HEK293 (cell line): Measurements from ENCODE around the gene CACNA1G.

Source experiments
- CTCF ChIA-PET: fragments of 350-600 bp; formaldehyde crosslinking; extraction: SDS; loops from one replicate; lab custom pipeline; 2021; ENCODE audit warnings: antibody characterized with exemption; lab: Yijun Ruan, JAX
- POLR2A ChIA-PET: fragments of 300-600 bp; formaldehyde crosslinking; extraction: SDS; loops from one replicate; lab custom pipeline; 2020; ENCODE audit warnings: antibody characterized with exemption, inconsistent platforms; lab: Yijun Ruan, JAX
- H3K27ac ChIP-seq: fragments of 200-500 bp; sonication (Bioruptor generic); 2 replicates; pipeline ENCODE4 v1.5.1; 2014; ENCODE audit warnings: low read depth, low read length, control low read depth, inconsistent platforms; ENCODE audit errors: extremely low read depth
- H3K36me3 ChIP-seq, 2 experiments: fragments of 200-500 bp in 1 of 2; sonication (Bioruptor generic) in 1 of 2; 1 replicate in 1 of 2; 2 replicates in 1 of 2; pipeline ENCODE4 v1.5.1; 2014 to 2017; ENCODE audit warnings: inconsistent platforms in 2 of 2, low read length in 2 of 2; ENCODE audit not compliant: control insufficient read depth in 2 of 2, insufficient read depth in 1 of 2
- H3K4me1 ChIP-seq: fragments of 200-500 bp; sonication (Bioruptor generic); 2 replicates; pipeline ENCODE4 v1.5.1; 2014; ENCODE audit warnings: mild to moderate bottlenecking, low read length, inconsistent platforms; ENCODE audit not compliant: control insufficient read depth, insufficient read depth
- H3K4me3 ChIP-seq: 2 replicates; pipeline ENCODE4 v1.5.1; 2011; ENCODE audit warnings: low read depth, mild to moderate bottlenecking, control low read depth, low read length, moderate library complexity
- H3K9me3 ChIP-seq: fragments of 200-500 bp; sonication (Bioruptor generic); 2 replicates; pipeline ENCODE4 v1.5.1; 2014; ENCODE audit warnings: low read depth, low read length, inconsistent platforms; ENCODE audit not compliant: control insufficient read depth, insufficient read depth
- HOXC10 ChIP-seq: sonication (generic); formaldehyde crosslinking; IDR thresholded peaks from 2 replicates; pipeline ENCODE4 v1.8.1; 2023; ENCODE audit warnings: mild to moderate bottlenecking, missing genetic modification reagents
- KLF9 ChIP-seq: fragments of 450-650 bp; formaldehyde crosslinking; IDR thresholded peaks from 2 replicates; pipeline ENCODE4 v1.5.1; 2016; ENCODE audit warnings: missing biosample characterization, missing genetic modification characterization, low read depth
- MEIS1 ChIP-seq: sonication (generic); formaldehyde crosslinking; IDR thresholded peaks from 2 replicates; pipeline ENCODE4 v1.8.1; 2022; ENCODE audit warnings: missing genetic modification reagents, mild to moderate bottlenecking, borderline replicate concordance
- RBAK ChIP-seq: fragments of 450-650 bp; formaldehyde crosslinking; IDR thresholded peaks from 2 replicates; pipeline ENCODE4 v1.5.1; 2016; ENCODE audit warnings: missing biosample characterization, missing genetic modification characterization
- REPIN1 ChIP-seq: fragments of 450-650 bp; formaldehyde crosslinking; IDR thresholded peaks from 2 replicates; pipeline ENCODE4 v1.5.1; 2017; ENCODE audit warnings: missing biosample characterization, missing genetic modification characterization, low read depth
- YY2 ChIP-seq: fragments of 450-650 bp; formaldehyde crosslinking; IDR thresholded peaks from 2 replicates; pipeline ENCODE4 v1.5.1; 2016; ENCODE audit warnings: missing biosample characterization, missing genetic modification characterization
- ZBTB1 ChIP-seq: fragments of 450-650 bp; formaldehyde crosslinking; IDR thresholded peaks from 2 replicates; pipeline ENCODE4 v1.5.1; 2016; ENCODE audit warnings: missing biosample characterization, missing genetic modification characterization
- ZFHX2 ChIP-seq: fragments of 450-650 bp; formaldehyde crosslinking; conservative IDR thresholded peaks from 2 replicates; pipeline ENCODE4 v1.5.1; 2016; ENCODE audit warnings: missing biosample characterization, missing genetic modification characterization
- ZIC2 ChIP-seq: fragments of 450-650 bp; formaldehyde crosslinking; IDR thresholded peaks from 2 replicates; pipeline ENCODE4 v1.5.1; 2016; ENCODE audit warnings: missing biosample characterization, missing genetic modification characterization
- ZNF112 ChIP-seq: fragments of 450-650 bp; formaldehyde crosslinking; IDR thresholded peaks from 2 replicates; pipeline ENCODE4 v1.5.0; 2017; ENCODE audit warnings: missing biosample characterization, missing genetic modification characterization
- ZNF2 ChIP-seq: fragments of 450-650 bp; formaldehyde crosslinking; IDR thresholded peaks from 2 replicates; pipeline ENCODE4 v1.5.1; 2016; ENCODE audit warnings: missing biosample characterization, missing genetic modification characterization
- ZNF302 ChIP-seq: fragments of 450-650 bp; formaldehyde crosslinking; IDR thresholded peaks from 2 replicates; pipeline ENCODE4 v1.5.1; 2016; ENCODE audit warnings: missing biosample characterization, missing genetic modification characterization, low read depth
- ZNF394 ChIP-seq: fragments of 450-650 bp; formaldehyde crosslinking; IDR thresholded peaks from 2 replicates; pipeline ENCODE4 v1.5.1; 2016; ENCODE audit warnings: missing biosample characterization, missing genetic modification characterization, mild to moderate bottlenecking, moderate library complexity, borderline replicate concordance
- ZNF48 ChIP-seq: fragments of 450-650 bp; formaldehyde crosslinking; IDR thresholded peaks from 2 replicates; pipeline ENCODE4 v1.5.1; 2016; ENCODE audit warnings: missing biosample characterization, missing genetic modification characterization
- ZNF585B ChIP-seq: fragments of 450-650 bp; formaldehyde crosslinking; IDR thresholded peaks from 2 replicates; pipeline ENCODE4 v1.5.1; 2016; ENCODE audit warnings: missing biosample characterization, missing genetic modification characterization
- ZNF747 ChIP-seq: fragments of 450-650 bp; formaldehyde crosslinking; IDR thresholded peaks from 2 replicates; pipeline ENCODE4 v1.5.1; 2016; ENCODE audit warnings: missing biosample characterization, missing genetic modification characterization
- ZNF785 ChIP-seq: fragments of 450-650 bp; formaldehyde crosslinking; IDR thresholded peaks from 2 replicates; pipeline ENCODE4 v1.5.1; 2016; ENCODE audit warnings: missing biosample characterization, missing genetic modification characterization
- ZSCAN30 ChIP-seq: fragments of 450-650 bp; IDR thresholded peaks from 2 replicates; pipeline ENCODE4 v1.5.1; 2018; ENCODE audit warnings: missing biosample characterization, mild to moderate bottlenecking, missing genetic modification characterization, moderate library complexity
- TF ChIP-seq, protein P1 (sequence below): fragments of 450-650 bp; formaldehyde crosslinking; IDR thresholded peaks from 2 replicates; pipeline ENCODE4 v1.5.1; 2017; ENCODE audit warnings: missing biosample characterization, missing genetic modification characterization
- TF ChIP-seq, protein P2 (sequence below): fragments of 450-650 bp; formaldehyde crosslinking; IDR thresholded peaks from 2 replicates; pipeline ENCODE4 v1.5.1; 2016; ENCODE audit warnings: missing biosample characterization, missing genetic modification characterization, borderline replicate concordance
- TF ChIP-seq, protein P3 (sequence below): fragments of 450-650 bp; formaldehyde crosslinking; optimal IDR thresholded peaks from 2 replicates; pipeline ENCODE3; 2016; ENCODE audit warnings: missing biosample characterization, mild to moderate bottlenecking, missing genetic modification characterization
- TF ChIP-seq, protein P4 (sequence below): fragments of 450-650 bp; formaldehyde crosslinking; IDR thresholded peaks from 2 replicates; pipeline ENCODE4 v1.5.1; 2016; ENCODE audit warnings: missing biosample characterization, missing genetic modification characterization

Gene CACNA1G

DNA sequence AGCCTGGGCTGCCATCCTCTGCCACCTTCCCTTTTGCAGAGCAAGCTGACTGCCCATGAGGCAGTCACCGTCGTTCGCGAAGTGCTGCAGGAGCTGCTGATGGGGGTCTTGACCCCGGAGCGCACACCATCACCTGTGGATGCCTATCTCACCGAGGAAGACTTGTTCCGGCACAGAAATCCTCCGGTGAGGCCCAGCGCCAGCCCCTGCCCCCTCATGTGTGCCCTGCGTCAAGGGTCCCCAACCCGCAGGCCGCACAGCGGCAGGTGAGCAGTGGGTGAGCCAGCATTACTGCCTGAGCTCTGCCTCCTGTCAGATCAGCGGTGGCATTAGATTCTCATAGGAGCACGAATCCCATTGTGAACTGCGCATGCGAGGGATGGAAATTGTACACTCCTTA, 35.7 kb upstream of the CACNA1G start:
- Histone ChIP-seq H3K9me3 (no peaks in the 10 kb centered on the region), H3K36me3 (no peaks in the 10 kb centered on the region), H3K27ac (no peak overlapping the region), H3K4me3 (no peak overlapping the region), H3K4me1 (no peaks in the 10 kb centered on the region)
- no peak for TF ChIP-seq REPIN1
- TF ChIP-seq, protein P1, sequence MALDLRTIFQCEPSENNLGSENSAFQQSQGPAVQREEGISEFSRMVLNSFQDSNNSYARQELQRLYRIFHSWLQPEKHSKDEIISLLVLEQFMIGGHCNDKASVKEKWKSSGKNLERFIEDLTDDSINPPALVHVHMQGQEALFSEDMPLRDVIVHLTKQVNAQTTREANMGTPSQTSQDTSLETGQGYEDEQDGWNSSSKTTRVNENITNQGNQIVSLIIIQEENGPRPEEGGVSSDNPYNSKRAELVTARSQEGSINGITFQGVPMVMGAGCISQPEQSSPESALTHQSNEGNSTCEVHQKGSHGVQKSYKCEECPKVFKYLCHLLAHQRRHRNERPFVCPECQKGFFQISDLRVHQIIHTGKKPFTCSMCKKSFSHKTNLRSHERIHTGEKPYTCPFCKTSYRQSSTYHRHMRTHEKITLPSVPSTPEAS = no peak
- TF ChIP-seq, protein P2, sequence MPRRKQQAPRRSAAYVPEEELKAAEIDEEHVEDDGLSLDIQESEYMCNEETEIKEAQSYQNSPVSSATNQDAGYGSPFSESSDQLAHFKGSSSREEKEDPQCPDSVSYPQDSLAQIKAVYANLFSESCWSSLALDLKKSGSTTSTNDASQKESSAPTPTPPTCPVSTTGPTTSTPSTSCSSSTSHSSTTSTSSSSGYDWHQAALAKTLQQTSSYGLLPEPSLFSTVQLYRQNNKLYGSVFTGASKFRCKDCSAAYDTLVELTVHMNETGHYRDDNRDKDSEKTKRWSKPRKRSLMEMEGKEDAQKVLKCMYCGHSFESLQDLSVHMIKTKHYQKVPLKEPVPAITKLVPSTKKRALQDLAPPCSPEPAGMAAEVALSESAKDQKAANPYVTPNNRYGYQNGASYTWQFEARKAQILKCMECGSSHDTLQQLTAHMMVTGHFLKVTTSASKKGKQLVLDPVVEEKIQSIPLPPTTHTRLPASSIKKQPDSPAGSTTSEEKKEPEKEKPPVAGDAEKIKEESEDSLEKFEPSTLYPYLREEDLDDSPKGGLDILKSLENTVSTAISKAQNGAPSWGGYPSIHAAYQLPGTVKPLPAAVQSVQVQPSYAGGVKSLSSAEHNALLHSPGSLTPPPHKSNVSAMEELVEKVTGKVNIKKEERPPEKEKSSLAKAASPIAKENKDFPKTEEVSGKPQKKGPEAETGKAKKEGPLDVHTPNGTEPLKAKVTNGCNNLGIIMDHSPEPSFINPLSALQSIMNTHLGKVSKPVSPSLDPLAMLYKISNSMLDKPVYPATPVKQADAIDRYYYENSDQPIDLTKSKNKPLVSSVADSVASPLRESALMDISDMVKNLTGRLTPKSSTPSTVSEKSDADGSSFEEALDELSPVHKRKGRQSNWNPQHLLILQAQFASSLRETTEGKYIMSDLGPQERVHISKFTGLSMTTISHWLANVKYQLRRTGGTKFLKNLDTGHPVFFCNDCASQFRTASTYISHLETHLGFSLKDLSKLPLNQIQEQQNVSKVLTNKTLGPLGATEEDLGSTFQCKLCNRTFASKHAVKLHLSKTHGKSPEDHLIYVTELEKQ = no peak
- no peak for TF ChIP-seq ZNF2 (tag by site-specific recombination)
- ChIA-PET POLR2A (interaction anchor here (0.6 kb wide), 1 partner anchor 13 kb away, joined by 3 read pairs; no protein-coding TSS in a partner anchor), CTCF (interaction anchor here (1.6 kb wide), 1 partner anchor 23 kb away, joined by 6 read pairs; no protein-coding TSS in a partner anchor)

DNA sequence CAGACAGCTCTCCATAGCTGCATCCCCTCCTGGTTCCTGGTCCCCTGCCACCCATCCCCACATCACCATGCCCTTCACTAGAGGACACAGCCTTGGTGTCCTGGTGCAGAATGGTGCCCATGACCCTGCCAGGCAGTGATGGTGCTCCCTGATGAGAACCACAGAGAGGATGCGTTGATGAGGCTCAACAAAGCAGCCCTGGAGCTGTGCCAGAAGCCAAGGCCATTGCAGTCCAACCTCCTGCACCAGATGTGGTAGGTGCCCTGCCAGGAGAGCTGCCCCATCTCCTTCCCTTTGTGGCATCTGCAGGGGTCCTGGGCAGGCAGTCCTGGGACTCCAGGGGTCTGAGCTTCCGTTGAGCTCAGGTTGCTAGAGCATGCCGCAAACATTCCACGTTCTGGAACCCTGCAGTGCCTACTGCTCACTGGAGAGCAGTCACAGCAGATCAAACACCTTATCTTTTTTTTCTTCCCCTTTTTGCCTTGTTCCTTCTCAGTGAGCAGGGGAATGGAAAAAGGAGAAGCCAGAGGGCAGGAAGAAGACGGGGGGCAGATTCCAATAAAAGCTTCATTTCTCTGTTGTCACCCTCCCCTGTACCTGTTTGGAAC, 33.3 kb upstream of the CACNA1G start:
- ChIA-PET CTCF (no interaction called here), POLR2A (interaction anchor here (1.1 kb wide), 1 partner anchor 9 kb away, joined by 3 read pairs; no protein-coding TSS in a partner anchor)
- Histone ChIP-seq H3K4me1 (peaks cover 9% of the 10 kb centered on the region), H3K9me3 (no peaks in the 10 kb centered on the region), H3K4me3 (no peak overlapping the region), H3K36me3 (no peaks in the 10 kb centered on the region), H3K27ac (no peak overlapping the region)
- TF ChIP-seq, protein P3, sequence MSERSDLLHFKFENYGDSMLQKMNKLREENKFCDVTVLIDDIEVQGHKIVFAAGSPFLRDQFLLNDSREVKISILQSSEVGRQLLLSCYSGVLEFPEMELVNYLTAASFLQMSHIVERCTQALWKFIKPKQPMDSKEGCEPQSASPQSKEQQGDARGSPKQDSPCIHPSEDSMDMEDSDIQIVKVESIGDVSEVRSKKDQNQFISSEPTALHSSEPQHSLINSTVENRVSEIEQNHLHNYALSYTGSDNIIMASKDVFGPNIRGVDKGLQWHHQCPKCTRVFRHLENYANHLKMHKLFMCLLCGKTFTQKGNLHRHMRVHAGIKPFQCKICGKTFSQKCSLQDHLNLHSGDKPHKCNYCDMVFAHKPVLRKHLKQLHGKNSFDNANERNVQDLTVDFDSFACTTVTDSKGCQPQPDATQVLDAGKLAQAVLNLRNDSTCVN (tag by site-specific recombination) = no peak
- TF ChIP-seq ZIC2 (tag by site-specific recombination) = peak; percentile 100

DNA sequence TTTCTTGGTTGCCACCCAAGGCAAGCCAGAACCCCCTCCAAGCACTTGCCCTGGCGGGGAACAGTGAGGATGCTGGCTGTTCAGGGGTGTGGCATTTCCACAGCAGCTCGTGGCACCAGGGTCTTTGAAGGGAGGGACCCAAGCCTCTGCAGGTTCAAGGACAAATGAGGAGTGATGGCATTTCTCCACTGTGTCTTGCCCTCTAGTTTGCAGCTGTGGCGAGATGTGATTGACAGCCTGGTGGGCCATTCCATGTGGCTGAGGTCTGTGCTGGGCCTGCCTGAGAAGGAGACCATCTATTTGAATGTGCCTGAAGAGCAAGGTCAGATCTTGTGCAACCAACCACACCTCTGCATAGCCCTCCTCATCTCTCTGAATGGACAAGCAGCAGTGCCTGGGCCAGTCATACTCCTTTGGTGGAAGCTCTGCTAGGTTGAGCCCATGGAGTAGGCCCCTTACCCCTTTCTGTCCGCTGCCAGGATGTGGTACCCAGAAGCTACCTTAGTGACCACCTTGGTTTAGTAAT, 32.5 kb upstream of the CACNA1G start:
- Histone ChIP-seq H3K4me3 (no peak overlapping the region), H3K36me3 (no peaks in the 10 kb centered on the region), H3K27ac (no peak overlapping the region), H3K4me1 (peaks cover 10% of the 10 kb centered on the region), H3K9me3 (no peaks in the 10 kb centered on the region)
- ChIA-PET POLR2A (interaction anchor here (0.7 to 1.1 kb wide), 2 partner anchors 9 to 29 kb away, joined by 3 to 5 read pairs; no protein-coding TSS in a partner anchor), CTCF (no interaction called here)
- TF ChIP-seq ZNF112 (tag by site-specific recombination) = no peak
- TF ChIP-seq ZBTB1 (tag by site-specific recombination) = no peak
- TF ChIP-seq ZNF302 (tag by site-specific recombination) = no peak
- TF ChIP-seq ZNF785 (tag by site-specific recombination) = no peak
- no peak for TF ChIP-seq MEIS1
- no peak for TF ChIP-seq ZNF394
- no peak for TF ChIP-seq ZNF747
- no peak for TF ChIP-seq RBAK
- no peak for TF ChIP-seq ZNF585B (tag by site-specific recombination)
- no peak for TF ChIP-seq ZSCAN30
- TF ChIP-seq, protein P4, sequence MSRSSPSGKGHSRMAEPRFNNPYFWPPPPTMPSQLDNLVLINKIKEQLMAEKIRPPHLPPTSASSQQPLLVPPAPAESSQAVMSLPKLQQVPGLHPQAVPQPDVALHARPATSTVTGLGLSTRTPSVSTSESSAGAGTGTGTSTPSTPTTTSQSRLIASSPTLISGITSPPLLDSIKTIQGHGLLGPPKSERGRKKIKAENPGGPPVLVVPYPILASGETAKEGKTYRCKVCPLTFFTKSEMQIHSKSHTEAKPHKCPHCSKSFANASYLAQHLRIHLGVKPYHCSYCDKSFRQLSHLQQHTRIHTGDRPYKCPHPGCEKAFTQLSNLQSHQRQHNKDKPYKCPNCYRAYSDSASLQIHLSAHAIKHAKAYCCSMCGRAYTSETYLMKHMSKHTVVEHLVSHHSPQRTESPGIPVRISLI (tag by site-specific recombination) = no peak
- TF ChIP-seq YY2 = no peak
- no peak for TF ChIP-seq ZFHX2
- TF ChIP-seq KLF9 (tag by site-specific recombination) = no peak
- TF ChIP-seq ZNF48 (tag by site-specific recombination) = no peak
- no peak for TF ChIP-seq HOXC10
